Measurements from ENCODE around the gene SPATA7.

- no peak for TF ChIP-seq EZH2phosphoT487 (IDR thresholded peaks at IDR 0.05; ENCODE audit: low read depth)
- no peak for TF ChIP-seq CTCF (IDR thresholded peaks at IDR 0.05; ENCODE audit: low read depth, low read length)
These were observed 7.2 kb downstream of the SPATA7 start for GRCh38 chr14:88392609-88393008.
